MG63 (cell line): ENCODE results near the gene OR13A1. TPM values are rescaled to one million over a fixed set of nuclear protein-coding genes. Genes with fewer than 3 reads are reported as not detected.
"Not testable (repeated sequence)": the region's sequence is repeated elsewhere in the genome, so short reads cannot be mapped to it uniquely, and the experiment has no call there.

Experiments used
- DNase-seq: peaks from one replicate; pipeline ENCODE4 v3.0.0-alpha.2; 2020
- H3K27me3 ChIP-seq: fragments of 250-450 bp; sonication (Bioruptor Pico); 2 replicates; pipeline ENCODE4 v1.5.1; 2020; ENCODE audit warnings: mild to moderate bottlenecking, moderate library complexity
- H3K36me3 ChIP-seq: fragments of 250-450 bp; sonication (Bioruptor Pico); 2 replicates; pipeline ENCODE4 v1.5.1; 2020; ENCODE audit warnings: mild to moderate bottlenecking, moderate library complexity
- H3K4me3 ChIP-seq: fragments of 250-450 bp; sonication (Bioruptor Pico); 2 replicates; pipeline ENCODE4 v1.5.1; 2020; ENCODE audit warnings: mild to moderate bottlenecking, moderate library complexity
- H3K9me3 ChIP-seq: fragments of 250-450 bp; sonication (Bioruptor Pico); 2 replicates; pipeline ENCODE4 v1.5.1; 2020; ENCODE audit warnings: mild to moderate bottlenecking, moderate library complexity
- total RNA-seq: library from RNA; depleted of rRNA; stranded (reverse); fragments of >200 nt; shearing (Covaris generic); gene quantifications from 2 replicates; pipeline ENCODE4 v1.2.3, GENCODE V29; 2014; ENCODE audit warnings: low replicate concordance

Gene OR13A1
- total RNA-seq, 1 experiment from 2014 or later = not detected

DNA sequence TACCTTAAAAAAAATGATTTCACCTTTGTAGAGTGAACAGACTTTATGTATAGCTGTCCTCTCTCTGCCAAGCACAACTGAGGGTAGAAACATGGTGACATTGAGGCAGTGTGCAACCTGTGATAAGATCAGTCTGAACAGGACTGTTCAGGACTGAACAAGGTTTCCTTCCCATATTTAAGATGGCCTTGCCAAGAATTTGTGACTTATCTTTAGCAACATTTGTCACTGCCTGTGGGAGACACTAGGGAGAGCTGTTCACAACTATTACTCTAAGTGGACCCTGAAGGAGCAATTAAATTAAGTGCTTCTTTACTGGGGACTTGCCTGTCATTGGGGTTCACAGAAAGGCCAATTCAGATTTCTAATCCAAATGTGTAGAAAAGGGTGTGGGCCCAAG is 6.7 kb downstream of the OR13A1 start:
- Histone ChIP-seq H3K4me3 (no peak overlapping the region), H3K36me3 (no peaks in the 10 kb centered on the region), H3K9me3 (no peaks in the 10 kb centered on the region; the same call in 1 of the 2 replicates), H3K27me3 (no peaks in the 10 kb centered on the region; the same call in 1 of the 2 replicates)
- DNase-seq = no peak

DNA sequence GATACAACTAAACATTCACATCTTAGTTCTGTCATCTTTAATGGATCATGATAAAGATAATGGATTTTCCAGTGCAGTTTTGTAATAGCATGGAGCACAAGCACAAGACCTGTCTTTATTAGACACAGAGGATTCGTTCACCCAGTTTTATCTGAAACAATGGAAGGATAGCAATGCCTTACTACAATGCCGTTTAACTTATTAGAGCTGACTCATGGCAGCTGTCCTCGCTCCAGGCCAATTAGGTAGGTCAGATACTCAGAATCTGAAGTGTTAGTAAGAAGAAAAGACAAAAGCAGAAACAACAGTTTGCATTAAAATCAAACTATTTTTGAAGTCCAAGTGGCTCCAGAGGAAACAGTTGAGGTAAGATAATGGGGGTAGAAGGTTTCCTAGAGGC is 12.8 kb downstream of the OR13A1 start:
- no peak for DNase-seq
- Histone ChIP-seq H3K4me3 (no peak overlapping the region), H3K9me3 (no peaks in the 10 kb centered on the region), H3K27me3 (no peaks in the 10 kb centered on the region; the same call in 1 of the 2 replicates), H3K36me3 (no peaks in the 10 kb centered on the region)

DNA sequence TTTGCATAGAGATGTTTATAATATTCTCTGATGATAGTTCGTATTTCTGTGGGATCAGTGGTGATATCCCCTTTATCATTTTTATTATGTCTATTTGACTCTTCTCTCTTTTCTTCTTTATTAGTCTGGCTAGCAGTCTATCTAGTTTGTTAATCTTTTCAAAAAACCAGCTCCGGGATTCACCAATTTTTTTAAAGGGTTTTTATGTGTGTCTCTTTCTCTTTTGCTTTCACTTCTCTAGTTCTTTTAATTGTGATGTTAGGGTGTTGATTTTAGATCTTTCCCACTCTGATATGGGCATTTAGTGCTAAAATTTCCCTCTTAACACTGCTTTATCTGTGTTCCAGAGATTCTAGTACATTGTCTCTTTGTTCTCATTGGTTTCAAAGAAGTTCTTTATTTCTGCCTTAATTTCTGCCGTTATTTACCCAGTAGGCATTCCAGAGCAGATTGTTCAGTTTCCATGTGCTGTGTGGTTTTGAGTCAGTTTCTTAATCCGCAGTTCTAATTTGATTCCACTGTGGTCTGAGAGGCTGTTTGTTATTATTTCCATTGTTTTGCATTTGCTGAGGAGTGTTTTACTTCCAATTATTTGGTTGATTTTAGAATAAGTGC is 17.0 kb downstream of the OR13A1 start:
- not testable (repeated sequence) for H3K36me3 ChIP-seq, DNase-seq, H3K9me3 ChIP-seq, H3K27me3 ChIP-seq
- H3K4me3 ChIP-seq = peak overlapping the region; percentile 18; the same call in 1 of the 2 replicates

DNA sequence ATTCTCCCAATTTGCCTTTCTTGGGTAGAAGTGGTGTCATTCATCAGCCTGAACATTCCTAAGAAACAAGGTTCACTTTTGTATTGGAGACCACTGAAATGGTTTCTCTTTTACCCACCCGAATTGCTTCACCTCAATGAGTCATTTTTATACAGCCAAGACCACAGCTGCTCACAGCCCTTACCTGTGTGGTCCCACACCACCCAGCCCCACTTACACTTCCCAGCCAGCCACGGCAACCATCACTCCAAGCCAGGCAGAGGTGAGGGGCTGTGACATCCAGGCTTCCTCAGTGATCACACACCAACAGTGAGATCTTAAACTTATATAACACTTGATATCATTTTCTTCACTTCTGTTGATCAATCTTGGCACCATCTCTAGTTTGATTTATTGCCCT is 20.7 kb downstream of the OR13A1 start:
- Histone ChIP-seq H3K9me3 (no peaks in the 10 kb centered on the region), H3K36me3 (no peaks in the 10 kb centered on the region), H3K27me3 (no peaks in the 10 kb centered on the region), H3K4me3 (no peak overlapping the region)
- DNase-seq = no peak

DNA sequence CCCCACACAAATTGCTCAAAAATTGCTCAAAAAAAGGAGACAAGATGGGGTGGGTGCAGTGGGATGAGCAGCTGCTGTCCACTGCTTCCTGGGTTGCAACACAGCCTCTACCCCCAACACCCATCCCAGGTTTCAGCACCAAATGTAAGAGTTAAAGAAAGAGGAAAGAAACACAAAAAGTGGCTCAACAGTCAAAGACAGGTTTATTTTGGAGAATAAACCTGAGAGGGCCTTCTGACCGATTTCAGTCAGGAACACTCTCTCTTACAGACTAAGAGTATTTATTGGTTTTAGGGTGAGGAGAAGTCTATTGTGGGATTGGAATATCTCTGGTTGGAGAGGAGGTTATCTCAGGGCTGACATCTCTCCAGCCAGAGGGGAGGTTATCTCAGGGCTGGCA is 28.4 kb downstream of the OR13A1 start:
- H3K4me3 ChIP-seq = no peak overlapping the region
- H3K36me3 ChIP-seq = no peaks in the 10 kb centered on the region
- H3K9me3 ChIP-seq = no peaks in the 10 kb centered on the region
- H3K27me3 ChIP-seq = no peaks in the 10 kb centered on the region
- no peak for DNase-seq

DNA sequence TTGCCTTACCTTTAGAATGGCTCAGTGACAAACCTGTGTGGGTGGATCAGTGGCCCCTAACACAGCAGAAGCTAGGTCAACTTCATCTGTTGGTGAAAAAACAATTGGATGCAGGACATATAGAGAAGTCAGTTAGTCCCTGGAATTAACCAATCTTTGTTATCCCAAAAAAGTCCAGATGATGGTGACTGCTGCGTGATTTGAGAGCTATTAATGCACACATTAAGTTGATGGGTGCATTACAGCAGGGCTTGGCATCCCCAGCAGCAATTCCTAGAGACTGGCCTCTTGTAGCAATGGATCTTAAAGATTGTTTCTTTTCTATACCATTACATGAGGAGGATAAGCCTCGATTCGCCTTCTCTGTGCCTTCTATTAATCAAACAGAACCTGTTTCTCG is 33.3 kb downstream of the OR13A1 start:
- DNase-seq = no peak
- Histone ChIP-seq H3K4me3 (no peak overlapping the region), H3K36me3 (no peaks in the 10 kb centered on the region), H3K9me3 (no peaks in the 10 kb centered on the region), H3K27me3 (no peaks in the 10 kb centered on the region)

DNA sequence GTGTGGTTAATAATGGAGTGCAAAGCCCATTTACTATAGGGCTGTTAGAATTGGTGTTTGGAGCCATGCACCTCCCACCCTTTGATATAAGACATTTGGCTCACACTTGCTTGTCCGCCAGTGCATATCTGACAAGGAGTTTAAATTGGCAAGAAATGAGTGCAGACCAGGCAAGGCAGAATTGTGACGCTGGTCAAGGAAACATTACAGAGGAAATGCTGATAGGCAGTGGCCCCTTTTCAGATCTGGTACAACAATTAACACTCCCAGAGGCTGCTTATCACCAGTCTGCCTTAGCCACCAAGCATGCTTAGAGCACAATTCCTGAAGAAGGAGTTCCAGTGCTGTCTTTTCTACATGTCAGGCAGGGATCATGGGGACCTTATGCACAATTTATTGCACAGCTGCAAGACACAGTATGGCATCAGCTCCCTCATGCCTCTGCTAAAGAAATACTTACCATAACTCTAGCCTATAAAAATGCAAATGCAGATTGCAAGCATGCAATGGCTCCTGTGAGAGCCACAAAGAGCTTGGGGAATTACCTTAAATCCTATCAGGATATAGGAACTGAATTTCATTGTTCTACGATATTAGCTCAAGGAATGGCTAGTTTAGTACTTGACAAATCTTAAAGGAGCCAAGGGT is 35.2 kb downstream of the OR13A1 start:
- Histone ChIP-seq H3K4me3 (no peak overlapping the region), H3K9me3 (no peaks in the 10 kb centered on the region), H3K27me3 (no peaks in the 10 kb centered on the region), H3K36me3 (no peaks in the 10 kb centered on the region)
- no peak for DNase-seq

DNA sequence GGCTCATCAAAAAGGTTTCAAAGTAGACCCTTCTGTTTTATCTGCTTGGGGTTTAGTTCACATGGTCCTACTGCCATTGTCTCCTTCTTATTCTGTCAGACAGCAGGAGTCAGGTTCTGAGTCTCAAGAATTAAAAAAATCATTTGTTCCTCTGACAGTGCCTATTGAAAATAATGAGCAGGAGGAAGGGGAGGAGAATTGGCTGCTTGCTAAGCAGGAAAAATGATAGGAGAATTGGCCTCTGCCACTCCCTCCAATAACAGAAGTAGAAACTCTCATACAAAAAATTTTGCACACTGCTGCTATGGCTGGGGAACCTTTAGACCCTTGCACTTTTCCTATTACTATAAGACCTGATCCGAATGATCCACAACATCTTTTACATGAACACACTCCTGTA is 35.7 kb downstream of the OR13A1 start:
- H3K36me3 ChIP-seq = no peaks in the 10 kb centered on the region
- no peaks in the 10 kb centered on the region for H3K27me3 ChIP-seq
- no peaks in the 10 kb centered on the region for H3K9me3 ChIP-seq
- no peak overlapping the region for H3K4me3 ChIP-seq
- DNase-seq = no peak

DNA sequence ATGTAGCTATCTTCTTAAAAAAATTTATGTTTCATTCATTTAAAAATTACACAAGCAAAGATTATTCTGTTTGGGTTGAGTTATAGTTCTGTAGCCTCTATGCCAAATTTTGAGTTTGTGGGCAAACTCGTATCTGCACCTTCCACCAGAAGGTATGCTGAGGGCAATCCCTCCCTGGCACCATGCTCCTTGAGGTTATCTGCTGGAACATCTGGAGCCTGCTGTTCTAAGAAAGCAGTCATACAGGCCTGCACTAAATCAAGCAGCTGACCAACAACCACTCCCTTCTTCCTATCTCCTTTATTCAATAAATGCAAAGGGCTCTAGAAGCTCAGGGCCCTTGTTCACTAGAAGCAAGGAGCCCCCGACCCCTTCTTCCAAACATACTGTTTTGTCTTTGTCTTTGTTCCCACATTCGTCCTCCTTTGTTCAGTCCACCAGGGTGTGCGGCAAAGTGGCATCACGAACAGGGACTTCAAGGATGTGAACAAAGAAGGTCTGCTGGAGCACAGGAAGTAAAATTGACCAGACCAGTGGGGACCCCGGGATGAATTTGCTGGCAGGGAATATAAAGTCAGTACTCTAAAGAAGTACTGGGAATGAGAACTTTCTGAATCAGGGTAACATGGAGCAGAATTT is 36.4 kb downstream of the OR13A1 start:
- H3K36me3 ChIP-seq = no peaks in the 10 kb centered on the region

DNA sequence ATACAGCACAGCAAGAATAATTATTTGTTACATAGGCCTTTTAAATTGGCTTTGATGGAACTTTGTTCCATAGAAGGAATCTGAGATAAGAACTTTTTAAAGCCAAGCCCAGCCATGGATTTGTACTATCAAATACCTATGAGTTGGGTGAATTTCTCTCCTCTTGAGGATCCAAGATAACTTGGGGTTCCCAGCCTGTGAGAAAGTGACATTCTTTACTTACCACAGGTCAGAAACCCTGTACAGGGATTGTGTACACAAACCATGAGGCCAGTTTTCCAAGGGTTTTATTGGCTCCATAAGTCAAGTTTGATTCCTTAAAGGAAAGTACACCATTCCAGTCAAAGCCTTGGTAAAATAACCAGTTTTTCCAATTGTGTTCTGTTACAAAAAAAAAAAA is 39.3 kb downstream of the OR13A1 start:
- not testable (repeated sequence) for H3K4me3 ChIP-seq, H3K27me3 ChIP-seq, H3K36me3 ChIP-seq, H3K9me3 ChIP-seq, DNase-seq

More for the DNA sequence above, 36.4 kb downstream of the OR13A1 start:
- DNase-seq = no peak
- no peaks in the 10 kb centered on the region for H3K9me3 ChIP-seq
- no peaks in the 10 kb centered on the region for H3K27me3 ChIP-seq
- H3K4me3 ChIP-seq = no peak overlapping the region

DNA sequence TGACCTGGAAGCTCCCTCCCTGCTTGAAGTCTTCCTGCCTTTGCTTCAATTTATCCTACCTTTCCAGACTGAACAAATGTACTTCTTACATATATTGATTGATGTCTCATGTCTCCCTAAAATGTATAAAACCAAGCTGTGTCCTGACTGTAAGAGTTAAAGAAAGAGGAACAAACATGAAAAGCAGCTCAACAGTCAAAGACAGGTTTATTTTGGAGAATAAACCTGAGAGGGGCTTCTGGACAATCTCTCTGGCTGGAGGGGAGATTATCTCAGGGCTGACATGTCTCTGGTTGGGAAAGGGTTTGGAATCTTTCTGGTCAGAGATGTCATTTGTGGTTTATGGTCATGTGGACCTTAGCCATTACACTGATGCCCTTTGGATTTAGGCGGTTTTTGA is 41.0 kb downstream of the OR13A1 start:
- H3K36me3 ChIP-seq = no peaks in the 10 kb centered on the region
- H3K27me3 ChIP-seq = no peaks in the 10 kb centered on the region
- H3K4me3 ChIP-seq = no peak overlapping the region
- H3K9me3 ChIP-seq = no peaks in the 10 kb centered on the region
- no peak for DNase-seq

DNA sequence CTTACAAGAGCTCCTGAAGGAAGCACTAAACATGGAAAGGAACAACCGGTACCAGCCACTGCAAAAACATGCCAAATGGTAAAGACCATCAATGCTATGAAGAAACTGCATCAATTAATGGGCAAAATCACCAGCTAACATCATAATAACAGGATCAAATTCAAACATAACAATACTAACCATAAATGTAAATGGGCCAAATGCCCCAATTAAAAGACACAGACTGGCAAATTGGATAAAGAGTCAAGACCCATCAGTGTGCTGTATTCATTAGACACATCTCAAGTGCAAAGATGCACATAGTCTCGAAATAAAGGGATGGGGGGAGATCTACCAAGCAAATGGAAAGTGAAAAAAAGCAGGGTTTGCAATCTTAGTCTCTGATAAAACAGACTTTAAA is 47.6 kb downstream of the OR13A1 start:
- H3K9me3 ChIP-seq, DNase-seq, H3K36me3 ChIP-seq, H3K27me3 ChIP-seq, H3K4me3 ChIP-seq: not testable (repeated sequence)

DNA sequence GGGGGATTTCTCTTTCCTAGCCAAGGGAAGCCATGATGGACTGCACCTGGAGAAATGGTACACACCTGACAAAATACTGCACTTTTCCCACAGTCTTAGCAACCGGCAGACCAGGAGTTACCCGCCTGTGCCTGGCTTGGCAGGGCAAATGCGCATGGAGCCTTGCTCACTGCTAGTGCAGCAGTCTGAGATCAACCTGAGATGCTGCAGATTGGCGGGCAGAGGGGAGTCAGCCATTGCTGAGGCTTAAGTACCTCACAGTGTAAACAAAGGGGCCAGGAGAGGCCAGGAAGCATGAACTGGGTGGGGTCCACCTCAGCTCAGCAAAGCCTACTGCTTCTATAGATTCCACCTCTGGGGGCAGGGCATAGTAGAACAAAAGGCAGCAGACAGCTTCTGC is 49.4 kb downstream of the OR13A1 start:
- peaks cover 3% of the 10 kb centered on the region; the same call in 1 of the 2 replicates for H3K27me3 ChIP-seq
- no peaks in the 10 kb centered on the region for H3K9me3 ChIP-seq
- H3K36me3 ChIP-seq = no peaks in the 10 kb centered on the region
- no peak for DNase-seq
- no peak overlapping the region for H3K4me3 ChIP-seq

DNA sequence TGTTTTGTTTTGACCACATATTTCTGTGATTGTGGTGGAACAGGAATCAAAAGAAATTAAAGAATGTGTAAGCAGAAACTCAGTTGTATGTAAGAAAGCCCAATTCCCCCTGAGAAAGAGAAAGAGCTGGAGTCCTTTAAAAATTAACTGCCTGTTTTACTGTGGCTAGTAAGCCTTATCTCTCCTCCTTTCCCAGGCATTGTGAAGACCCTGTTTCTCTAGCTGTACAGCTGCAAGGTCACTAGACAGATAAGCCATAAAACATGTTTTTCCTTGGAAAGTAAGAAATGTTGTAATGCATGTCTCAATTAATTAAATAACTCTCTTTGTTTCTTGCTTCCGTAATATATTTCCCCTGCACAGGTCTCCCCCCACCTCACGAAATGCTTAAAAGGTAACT is 53.5 kb downstream of the OR13A1 start:
- DNase-seq = no peak
- peaks cover 3% of the 10 kb centered on the region; the same call in 1 of the 2 replicates for H3K27me3 ChIP-seq
- H3K4me3 ChIP-seq = no peak overlapping the region
- no peaks in the 10 kb centered on the region for H3K9me3 ChIP-seq
- no peaks in the 10 kb centered on the region for H3K36me3 ChIP-seq

DNA sequence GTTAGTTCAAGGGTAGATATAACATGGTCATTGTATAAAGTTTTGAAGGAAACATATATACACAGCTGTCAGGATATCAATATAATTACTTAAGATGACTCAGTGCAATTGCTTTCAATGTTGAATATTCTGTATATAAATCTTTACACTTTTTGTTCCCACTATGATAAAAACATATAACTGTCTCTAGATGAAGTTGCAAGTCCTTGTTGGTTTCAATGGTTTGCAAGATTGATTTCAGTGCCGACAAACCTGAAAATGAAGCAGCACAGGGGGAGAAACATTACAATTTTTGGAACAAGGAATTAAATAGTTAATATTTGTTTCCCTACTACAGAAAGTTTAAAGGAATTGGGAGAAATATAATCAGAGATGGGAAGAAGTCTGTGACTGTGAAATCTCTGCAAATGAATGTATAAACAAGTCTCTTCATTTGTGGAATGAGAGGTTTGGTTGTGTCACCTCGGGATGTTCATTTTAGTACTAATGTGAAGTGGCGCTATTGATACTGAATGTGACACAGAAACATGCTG is 54.1 kb downstream of the OR13A1 start:
- no peaks in the 10 kb centered on the region for H3K36me3 ChIP-seq
- H3K4me3 ChIP-seq = no peak overlapping the region
- no peaks in the 10 kb centered on the region for H3K9me3 ChIP-seq
- peaks cover 3% of the 10 kb centered on the region; the same call in 1 of the 2 replicates for H3K27me3 ChIP-seq
- no peak for DNase-seq

DNA sequence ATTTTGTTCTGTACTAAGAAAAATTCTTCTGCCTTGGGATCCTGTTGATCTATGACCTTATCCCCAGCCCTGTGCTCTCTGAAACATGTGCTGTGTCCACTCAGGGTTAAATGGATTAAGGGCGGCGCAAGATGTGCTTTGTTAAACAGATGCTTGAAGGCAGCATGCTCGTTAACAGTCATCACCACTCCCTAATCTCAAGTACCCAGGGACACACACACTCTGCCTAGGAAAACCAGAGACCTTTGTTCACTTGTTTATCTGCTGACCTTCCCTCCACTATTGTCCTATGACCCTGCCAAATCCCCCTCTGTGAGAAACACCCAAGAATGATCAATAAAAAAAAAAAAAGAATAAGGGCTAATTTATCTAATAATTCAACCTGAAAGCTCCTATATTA is 54.8 kb downstream of the OR13A1 start:
- not testable (repeated sequence) for H3K27me3 ChIP-seq, H3K36me3 ChIP-seq, DNase-seq, H3K4me3 ChIP-seq, H3K9me3 ChIP-seq

DNA sequence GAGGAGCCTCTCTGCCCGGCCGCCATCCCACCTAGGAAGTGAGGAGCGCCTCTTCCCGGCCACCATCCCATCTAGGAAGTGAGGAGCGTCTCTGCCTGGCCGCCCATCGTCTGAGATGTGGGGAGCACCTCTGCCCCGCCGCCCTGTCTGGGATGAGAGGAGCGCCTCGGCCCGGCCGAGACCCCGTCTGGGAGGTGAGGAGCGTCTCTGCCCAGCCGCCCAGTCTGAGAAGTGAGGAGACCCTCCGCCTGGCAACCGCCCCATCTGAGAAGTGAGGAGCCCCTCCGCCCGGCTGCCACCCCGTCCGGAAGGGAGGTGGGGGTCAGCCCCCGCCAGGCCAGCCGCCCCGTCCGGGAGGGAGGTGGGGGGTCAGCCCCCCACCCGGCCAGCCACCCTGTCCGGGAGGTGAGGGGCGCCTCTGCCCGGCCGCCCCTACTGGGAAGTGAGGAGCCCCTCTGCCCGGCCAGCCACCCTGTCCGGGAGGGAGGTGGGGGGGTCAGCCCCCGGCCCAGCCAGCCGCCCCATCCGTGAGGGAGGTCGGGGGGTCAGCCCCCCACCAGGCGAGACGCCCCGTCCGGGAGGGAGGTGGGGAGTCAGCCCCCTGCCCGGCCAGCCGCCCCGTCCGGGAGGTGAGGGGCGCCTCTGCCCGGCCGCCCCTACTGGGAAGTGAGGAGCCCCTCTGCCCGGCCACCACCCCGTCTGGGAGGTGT is 55.5 kb downstream of the OR13A1 start:
- H3K4me3 ChIP-seq, DNase-seq, H3K36me3 ChIP-seq, H3K9me3 ChIP-seq, H3K27me3 ChIP-seq: not testable (repeated sequence)
